ENCODE measurements around the gene ELANE.

GRCh38 chr19:834216-834615 is 17.9 kb upstream of the ELANE start:
- TF ChIP-seq CTCF (IDR thresholded peaks at IDR 0.05 in 8 of 11, conservative IDR thresholded peaks at IDR 0.05 in 3 of 11) (no peak), POLR2A (IDR thresholded peaks at IDR 0.05) (no peak)
